Prostate gland (tissue), 2 donors: ENCODE results near the gene ENTPD5.

Experiments used
- CTCF ChIP-seq, 4 experiments: fragments of 200-600 bp in 2 of 4; fragments of 450-650 bp in 2 of 4; sonication (generic) in 2 of 4; IDR thresholded peaks; 1 replicate in 3 of 4; 2 replicates in 1 of 4; pipeline ENCODE4 v1.5.1; 2016 to 2019; ENCODE audit warnings: antibody characterized with exemption in 4 of 4, mild to moderate bottlenecking in 2 of 4, moderate library complexity in 2 of 4
- POLR2A ChIP-seq: fragments of 450-650 bp; IDR thresholded peaks from one replicate; pipeline ENCODE4 v1.6.1; 2016; ENCODE audit warnings: antibody characterized with exemption, mild to moderate bottlenecking
- POLR2AphosphoS5 ChIP-seq: sonication (generic); formaldehyde crosslinking; IDR thresholded peaks from one replicate; pipeline ENCODE4 v1.6.1; 2017; ENCODE audit warnings: antibody characterized with exemption

GRCh38 chr14:73909681-73910080 lies 109.4 kb downstream of the ENTPD5 start:
- TF ChIP-seq CTCF (IDR thresholded peaks at IDR 0.05) (no peak), POLR2AphosphoS5 (no peak), POLR2A (no peak)
